ENCODE measurements around the gene BICDL2. TPM values are rescaled to one million over a fixed set of nuclear protein-coding genes. Genes with fewer than 3 reads are reported as not detected.

BICDL2 gene
- total and polyA plus RNA-seq, 3 donors from 2014 or later, result 0.29 to 1.3 (median 0.37) TPM

DNA sequence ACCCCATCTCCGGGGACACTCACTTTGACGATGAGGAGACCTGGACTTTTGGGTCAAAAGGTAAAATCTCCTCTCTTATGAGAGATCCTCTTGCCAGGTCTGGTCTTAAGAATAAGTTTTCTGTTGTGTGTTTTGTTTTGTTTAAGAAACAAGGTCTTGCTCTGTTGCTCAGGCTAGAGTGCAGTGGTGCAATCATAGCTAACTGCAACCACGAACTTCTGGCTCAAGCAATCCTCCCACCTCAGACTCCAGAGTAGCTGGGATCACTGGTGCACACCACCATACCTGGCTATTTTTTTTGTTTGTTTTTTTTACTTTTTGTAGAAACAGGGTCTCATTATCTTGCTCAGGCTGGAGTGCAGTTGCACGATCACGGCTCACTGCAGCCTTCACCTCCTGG is 13.7 kb upstream of the BICDL2 start:
- Histone ChIP-seq H3K27ac (no peak overlapping the region), H3K27me3 (no peaks in the 10 kb centered on the region), H3K9me3 (no peaks in the 10 kb centered on the region), H3K4me1 (peaks cover 12% of the 10 kb centered on the region), H3K4me3 (no peak overlapping the region), H3K36me3 (ENCODE audit: low read depth, missing control alignments) (no peaks in the 10 kb centered on the region)
- WGBS, 2 donors, result 80 to 82% methylated on average over 5 of the region's 5 CpGs
- intact Hi-C loops (cut with DNase I; ENCODE audit: low total_unique reads), result no loop called here
- TF ChIP-seq, protein P1, sequence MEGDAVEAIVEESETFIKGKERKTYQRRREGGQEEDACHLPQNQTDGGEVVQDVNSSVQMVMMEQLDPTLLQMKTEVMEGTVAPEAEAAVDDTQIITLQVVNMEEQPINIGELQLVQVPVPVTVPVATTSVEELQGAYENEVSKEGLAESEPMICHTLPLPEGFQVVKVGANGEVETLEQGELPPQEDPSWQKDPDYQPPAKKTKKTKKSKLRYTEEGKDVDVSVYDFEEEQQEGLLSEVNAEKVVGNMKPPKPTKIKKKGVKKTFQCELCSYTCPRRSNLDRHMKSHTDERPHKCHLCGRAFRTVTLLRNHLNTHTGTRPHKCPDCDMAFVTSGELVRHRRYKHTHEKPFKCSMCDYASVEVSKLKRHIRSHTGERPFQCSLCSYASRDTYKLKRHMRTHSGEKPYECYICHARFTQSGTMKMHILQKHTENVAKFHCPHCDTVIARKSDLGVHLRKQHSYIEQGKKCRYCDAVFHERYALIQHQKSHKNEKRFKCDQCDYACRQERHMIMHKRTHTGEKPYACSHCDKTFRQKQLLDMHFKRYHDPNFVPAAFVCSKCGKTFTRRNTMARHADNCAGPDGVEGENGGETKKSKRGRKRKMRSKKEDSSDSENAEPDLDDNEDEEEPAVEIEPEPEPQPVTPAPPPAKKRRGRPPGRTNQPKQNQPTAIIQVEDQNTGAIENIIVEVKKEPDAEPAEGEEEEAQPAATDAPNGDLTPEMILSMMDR (IDR thresholded peaks at IDR 0.05), result no peak
- no peak for TF ChIP-seq POLR2A (IDR thresholded peaks at IDR 0.05)
- DNase-seq, result no peak

DNA sequence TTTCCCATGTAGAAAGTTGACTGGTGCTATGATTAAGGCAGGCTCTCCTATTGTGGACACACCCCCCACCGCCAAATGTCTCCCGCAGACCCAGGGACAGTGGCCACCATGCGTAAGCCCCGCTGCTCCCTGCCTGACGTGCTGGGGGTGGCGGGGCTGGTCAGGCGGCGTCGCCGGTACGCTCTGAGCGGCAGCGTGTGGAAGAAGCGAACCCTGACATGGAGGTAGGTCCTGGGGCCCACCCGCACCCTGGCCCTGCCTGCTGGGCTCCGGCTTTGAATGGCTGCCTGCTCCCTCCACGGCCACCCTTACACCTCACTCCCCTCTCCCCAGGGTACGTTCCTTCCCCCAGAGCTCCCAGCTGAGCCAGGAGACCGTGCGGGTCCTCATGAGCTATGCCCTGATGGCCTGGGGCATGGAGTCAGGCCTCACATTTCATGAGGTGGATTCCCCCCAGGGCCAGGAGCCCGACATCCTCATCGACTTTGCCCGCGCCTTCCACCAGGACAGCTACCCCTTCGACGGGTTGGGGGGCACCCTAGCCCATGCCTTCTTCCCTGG is 13.3 kb upstream of the BICDL2 start:
- no peak for DNase-seq
- H3K9me3 ChIP-seq, result no peaks in the 10 kb centered on the region
- 79 to 86% methylated on average over 14 to 26 of the region's 26 CpGs for WGBS, 2 donors
- no peak overlapping the region for H3K27ac ChIP-seq
- H3K4me1 ChIP-seq, result peaks cover 14% of the 10 kb centered on the region
- H3K27me3 ChIP-seq, result no peaks in the 10 kb centered on the region
- no peaks in the 10 kb centered on the region for H3K36me3 ChIP-seq (ENCODE audit: low read depth, missing control alignments)
- no peak overlapping the region for H3K4me3 ChIP-seq
- intact Hi-C loops (cut with DNase I; ENCODE audit: low total_unique reads), result no loop called here
- TF ChIP-seq POLR2A (IDR thresholded peaks at IDR 0.05), result no peak
- TF ChIP-seq, protein P1 (IDR thresholded peaks at IDR 0.05), result no peak

DNA sequence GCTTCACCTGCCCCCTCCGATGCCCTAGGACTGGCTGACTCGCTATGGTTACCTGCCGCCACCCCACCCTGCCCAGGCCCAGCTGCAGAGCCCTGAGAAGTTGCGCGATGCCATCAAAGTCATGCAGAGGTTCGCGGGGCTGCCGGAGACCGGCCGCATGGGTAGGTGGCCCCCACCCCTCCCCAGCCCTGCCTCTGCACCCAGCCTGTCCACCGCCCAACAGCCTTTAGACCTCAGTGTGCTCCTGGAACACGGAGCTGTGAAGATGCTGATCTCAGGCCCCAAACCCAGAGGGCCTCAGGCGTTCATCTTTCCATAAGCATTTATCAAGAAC is 10.6 kb upstream of the BICDL2 start:
- no peaks in the 10 kb centered on the region for H3K36me3 ChIP-seq (ENCODE audit: low read depth, missing control alignments)
- H3K27ac ChIP-seq, result no peak overlapping the region
- TF ChIP-seq POLR2A (IDR thresholded peaks at IDR 0.05), result no peak
- TF ChIP-seq, protein P1 (IDR thresholded peaks at IDR 0.05), result no peak
- peaks cover 14% of the 10 kb centered on the region for H3K4me1 ChIP-seq
- no peak for DNase-seq
- 5 to 7% methylated on average over 2 to 13 of the region's 13 CpGs for WGBS, 2 donors
- no peaks in the 10 kb centered on the region for H3K9me3 ChIP-seq
- intact Hi-C loops (cut with DNase I; ENCODE audit: low total_unique reads), result no loop called here
- H3K4me3 ChIP-seq, result no peak overlapping the region
- H3K27me3 ChIP-seq, result no peaks in the 10 kb centered on the region

DNA sequence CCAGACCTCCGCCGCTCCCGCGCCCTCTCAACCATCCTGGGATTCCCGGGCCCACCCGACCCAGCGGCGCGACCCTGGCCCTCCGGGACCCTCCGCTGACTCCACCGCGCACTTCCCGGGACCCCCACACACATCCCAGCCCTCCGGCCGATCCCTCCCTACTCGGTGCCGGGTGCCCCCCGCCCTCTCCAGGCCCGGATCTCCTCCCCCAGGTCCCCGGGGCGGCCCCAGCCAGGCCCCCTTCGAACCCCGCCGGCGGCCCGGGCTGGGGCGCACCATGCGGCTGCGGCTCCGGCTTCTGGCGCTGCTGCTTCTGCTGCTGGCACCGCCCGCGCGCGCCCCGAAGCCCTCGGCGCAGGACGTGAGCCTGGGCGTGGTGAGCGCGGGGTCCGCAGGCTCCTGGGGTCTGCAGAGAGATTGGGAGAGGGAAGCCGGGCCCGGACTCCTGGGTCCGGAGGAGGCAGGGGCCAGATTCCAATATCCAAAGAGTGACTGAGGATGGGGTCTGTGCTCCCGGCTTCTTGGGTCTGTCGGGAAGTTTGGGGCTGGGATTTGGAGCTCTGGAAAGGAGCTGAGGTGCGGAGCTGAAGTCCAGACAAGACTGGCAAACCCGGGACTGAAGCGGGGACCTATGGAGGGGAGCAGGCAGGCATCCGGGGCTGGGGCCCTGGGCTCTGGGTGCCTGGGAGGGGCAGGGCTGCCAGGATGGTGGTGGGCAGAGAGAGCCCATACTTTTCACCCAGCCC is 10.1 kb upstream of the BICDL2 start:
- Histone ChIP-seq H3K27me3 (no peaks in the 10 kb centered on the region), H3K4me1 (peaks cover 14% of the 10 kb centered on the region), H3K4me3 (peak overlapping the region in 1 of 2 donors; percentile 47), H3K36me3 (ENCODE audit: low read depth, missing control alignments) (no peaks in the 10 kb centered on the region), H3K27ac (no peak overlapping the region), H3K9me3 (no peaks in the 10 kb centered on the region)
- 1 to 3% methylated on average over 14 to 54 of the region's 54 CpGs for WGBS, 2 donors
- TF ChIP-seq, protein P1 (IDR thresholded peaks at IDR 0.05), result no peak
- no peak for TF ChIP-seq POLR2A (IDR thresholded peaks at IDR 0.05)
- intact Hi-C loops (cut with DNase I; ENCODE audit: low total_unique reads), result no loop called here
- DNase-seq, result no peak

Data from testis (tissue), 3 donors.